HG03175 (cell line): ENCODE data around the gene ZSCAN16.

ENCODE experiments used
- ATAC-seq: cut with Tn5 transposase; IDR thresholded peaks from one replicate; pipeline ENCODE4 v1.9.1; 2021; ENCODE audit warnings: mild to moderate bottlenecking, moderate library complexity; ENCODE audit not compliant: unreplicated experiment

The ZSCAN16 gene

GRCh38 chr6:28167926-28168325 is 43.5 kb downstream of the ZSCAN16 start:
- ATAC-seq, result no peak

GRCh38 chr6:28171271-28171670 is 46.9 kb downstream of the ZSCAN16 start:
- ATAC-seq, result no peak

- ATAC-seq, result no peak
Observed at GRCh38 chr6:28172006-28172405, 47.6 kb downstream of the ZSCAN16 start.

GRCh38 chr6:28176373-28176772 is 52.0 kb downstream of the ZSCAN16 start:
- ATAC-seq, result no peak
